Neuronal stem cell (in vitro differentiated cells): ENCODE measurements around the gene SOHLH1.

Experiments
- DNase-seq: peaks from one replicate; pipeline ENCODE4 v3.0.0-alpha.2; 2013; ENCODE audit warnings: low spot score
- H2AFZ ChIP-seq: one replicate; pipeline ENCODE4 v1.6.1; 2013; ENCODE audit warnings: mild to moderate bottlenecking, low read length, inconsistent platforms
- H2AK5ac ChIP-seq: 2 replicates; pipeline ENCODE4 v1.6.1; 2013; ENCODE audit warnings: low read depth, mild to moderate bottlenecking, inconsistent platforms, low read length, moderate library complexity, mixed read lengths
- H2BK120ac ChIP-seq: 2 replicates; pipeline ENCODE4 v1.6.1; 2013; ENCODE audit warnings: low read depth, mild to moderate bottlenecking, inconsistent platforms, low read length, moderate library complexity, mixed read lengths
- H2BK12ac ChIP-seq: one replicate; pipeline ENCODE4 v1.6.1; 2013; ENCODE audit warnings: low read length, inconsistent platforms
- H2BK15ac ChIP-seq: 2 replicates; pipeline ENCODE4 v1.6.1; 2013; ENCODE audit warnings: mild to moderate bottlenecking, low read length, inconsistent platforms, mixed read lengths
- H2BK5ac ChIP-seq: one replicate; pipeline ENCODE4 v1.6.1; 2013; ENCODE audit warnings: inconsistent platforms, mild to moderate bottlenecking, low read length, moderate library complexity
- H3K14ac ChIP-seq: one replicate; pipeline ENCODE4 v1.6.1; 2013; ENCODE audit warnings: low read length, inconsistent platforms
- H3K18ac ChIP-seq: 2 replicates; pipeline ENCODE4 v1.6.1; 2013; ENCODE audit warnings: low read length, inconsistent platforms
- H3K23ac ChIP-seq: 2 replicates; pipeline ENCODE4 v1.6.1; 2013; ENCODE audit warnings: low read depth, mild to moderate bottlenecking, mixed read lengths, low read length, inconsistent platforms; ENCODE audit not compliant: poor library complexity
- H3K27ac ChIP-seq: replicated peaks from 3 replicates; pipeline ENCODE4 v1.5.1; 2013; ENCODE audit warnings: low read length, inconsistent platforms
- H3K27me3 ChIP-seq, 3 experiments: 2 replicates each; pipeline ENCODE4 v1.6.1; 2013; ENCODE audit warnings: low read length in 3 of 3, mild to moderate bottlenecking in 2 of 3, inconsistent platforms in 1 of 3, low read depth in 1 of 3, mixed read lengths in 1 of 3, moderate library complexity in 1 of 3; ENCODE audit not compliant: control insufficient read depth in 3 of 3, insufficient read depth in 3 of 3
- H3K36me3 ChIP-seq, 2 donors: replicated peaks in 1 of 2; 2 replicates each; pipeline ENCODE4 v1.6.1; 2013; ENCODE audit warnings: low read length in 2 of 2; ENCODE audit not compliant: control insufficient read depth in 2 of 2, insufficient read depth in 2 of 2
- H3K4ac ChIP-seq: 2 replicates; pipeline ENCODE4 v1.6.1; 2013; ENCODE audit warnings: inconsistent platforms, mild to moderate bottlenecking, low read length, moderate library complexity
- H3K4me1 ChIP-seq, 2 donors: 1 replicate in 1 of 2; 2 replicates in 1 of 2; pipeline ENCODE4 v1.6.1; 2013; ENCODE audit warnings: low read length in 2 of 2, low read depth in 1 of 2; ENCODE audit not compliant: control insufficient read depth in 2 of 2, insufficient read depth in 1 of 2
- H3K4me2 ChIP-seq: one replicate; pipeline ENCODE4 v1.6.1; 2013; ENCODE audit warnings: mild to moderate bottlenecking, low read length, inconsistent platforms; ENCODE audit not compliant: insufficient read depth, poor library complexity, severe bottlenecking
- H3K4me3 ChIP-seq, 2 donors: 2 replicates each; pipeline ENCODE4 v1.5.1; 2013; ENCODE audit warnings: low read length in 2 of 2, mild to moderate bottlenecking in 2 of 2, inconsistent platforms in 1 of 2, moderate library complexity in 1 of 2
- H3K79me1 ChIP-seq: one replicate; pipeline ENCODE4 v1.6.1; 2013; ENCODE audit warnings: low read depth, mild to moderate bottlenecking, inconsistent platforms, low read length, moderate library complexity
- H3K9ac ChIP-seq: one replicate; pipeline ENCODE4 v1.6.1; 2013; ENCODE audit warnings: mild to moderate bottlenecking, low read depth, low read length, inconsistent platforms; ENCODE audit not compliant: poor library complexity
- H3K9me3 ChIP-seq, 2 donors: replicated peaks in 1 of 2; 2 replicates each; pipeline versions ENCODE3 to v1.6.1; 2013; ENCODE audit warnings: low read length in 2 of 2, mild to moderate bottlenecking in 2 of 2, inconsistent platforms in 1 of 2, low read depth in 1 of 2, mixed read lengths in 1 of 2, moderate library complexity in 1 of 2; ENCODE audit not compliant: control insufficient read depth in 2 of 2, insufficient read depth in 1 of 2
- H4K8ac ChIP-seq: one replicate; pipeline ENCODE4 v1.6.1; 2013; ENCODE audit warnings: low read depth, mild to moderate bottlenecking, inconsistent platforms, low read length, moderate library complexity
- H4K91ac ChIP-seq: one replicate; pipeline ENCODE4 v1.6.1; 2013; ENCODE audit warnings: low read length, low read depth, mild to moderate bottlenecking, inconsistent platforms; ENCODE audit not compliant: poor library complexity
- WGBS, 2 donors: extraction: QIAGEN DNeasy Blood & Tissue Kit; methylation state at CpG; one replicate each; pipeline ENCODE4 v1.1.7; 2013; ENCODE audit warnings: missing lambda C conversion rate in 2 of 2, mixed read lengths in 1 of 2; ENCODE audit not compliant: insufficient read length in 2 of 2, insufficient replicate concordance in 1 of 2; ENCODE audit errors: extremely low coverage in 2 of 2; 5-methylcytosine and 5-hydroxymethylcytosine counted together

SOHLH1 gene

DNA sequence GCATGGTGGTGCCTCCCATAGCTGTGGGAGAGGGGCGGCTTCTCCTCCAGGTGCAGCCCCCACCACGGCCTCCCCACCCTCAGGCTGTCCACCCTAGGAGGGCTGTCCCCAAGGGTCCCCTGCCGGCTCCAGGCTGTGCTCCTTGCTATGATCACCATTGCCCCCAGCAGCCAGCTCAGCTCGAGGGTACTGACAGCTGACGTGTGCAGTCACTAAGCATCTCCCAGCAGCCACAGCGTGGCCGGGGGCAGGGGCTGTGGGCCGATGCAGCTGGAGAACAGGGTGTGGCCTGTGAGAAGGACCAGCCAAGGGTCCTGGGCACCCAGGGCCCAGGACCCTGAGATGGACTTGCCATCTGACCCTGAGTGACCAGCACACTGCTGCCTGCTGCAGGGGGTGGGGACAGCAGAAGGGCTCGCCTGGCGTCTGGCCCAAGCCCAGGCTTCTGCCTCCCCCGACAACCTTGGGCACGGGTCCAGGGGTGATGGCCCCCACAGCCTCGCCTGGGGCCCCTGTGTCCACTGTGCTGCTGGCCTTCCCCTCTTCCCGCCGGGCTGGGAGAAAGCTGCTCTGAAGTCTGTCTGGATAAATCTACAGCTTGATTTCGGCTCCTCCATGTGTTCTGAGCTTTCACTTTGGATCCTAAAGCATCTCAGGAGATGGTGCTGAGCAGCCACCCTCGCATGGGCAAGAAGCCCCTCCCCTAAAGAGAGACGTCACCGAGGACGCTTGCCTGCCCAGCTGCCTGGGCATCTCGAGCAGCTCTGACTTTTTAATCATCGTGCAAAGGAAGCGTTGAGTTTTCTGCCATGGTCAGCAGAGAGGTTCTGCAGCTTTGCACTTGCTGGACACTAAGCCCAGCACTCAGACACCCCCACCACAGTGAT lies 8.2 kb upstream of the SOHLH1 start:
- H3K79me1 ChIP-seq = peaks cover 1% of the 10 kb centered on the region
- no peak overlapping the region for H4K8ac ChIP-seq
- no peak overlapping the region for H2BK15ac ChIP-seq
- H3K18ac ChIP-seq = peak overlapping the region; percentile 49
- H3K4me2 ChIP-seq = no peak overlapping the region
- H3K36me3 ChIP-seq = no peaks in the 10 kb centered on the region
- H3K27me3 ChIP-seq = peaks cover 0 to 96% (median 7%) of the 10 kb centered on the region in 3 experiments
- H3K23ac ChIP-seq = no peak overlapping the region
- H2BK5ac ChIP-seq = no peak overlapping the region
- no peak overlapping the region for H2AK5ac ChIP-seq
- no peak overlapping the region for H3K4ac ChIP-seq
- no peak overlapping the region for H2BK12ac ChIP-seq
- H2AFZ ChIP-seq = no peak overlapping the region
- no peaks in the 10 kb centered on the region for H3K4me1 ChIP-seq
- DNase-seq = no peak
- WGBS, 2 donors = no CpG with 5 or more reads among the region's 23 CpGs
- no peak overlapping the region for H3K4me3 ChIP-seq
- H3K27ac ChIP-seq = no peak overlapping the region
- H3K14ac ChIP-seq = no peak overlapping the region
- H3K9me3 ChIP-seq = no peaks in the 10 kb centered on the region
- H3K9ac ChIP-seq = no peak overlapping the region
- no peak overlapping the region for H4K91ac ChIP-seq
- H2BK120ac ChIP-seq = no peak overlapping the region

DNA sequence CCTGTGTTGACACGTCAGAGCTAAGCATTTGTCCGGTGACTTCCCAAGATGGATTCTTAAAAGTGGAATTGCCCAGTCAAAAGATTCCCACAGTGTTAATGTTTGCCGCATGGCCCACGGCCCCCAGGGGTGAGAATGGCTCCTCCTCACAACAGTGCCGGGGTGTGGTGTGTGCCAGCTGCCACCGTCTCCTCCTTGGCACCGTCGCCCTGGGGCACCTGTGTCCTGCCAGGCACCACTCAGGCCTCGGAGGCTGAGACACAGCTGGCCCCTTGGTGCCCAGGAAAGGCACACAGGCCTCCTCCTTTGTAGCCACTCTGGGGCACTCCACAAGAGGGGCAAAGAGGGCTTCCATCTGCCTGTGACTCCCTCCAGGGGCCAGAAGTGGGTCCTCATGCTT lies 7.0 kb upstream of the SOHLH1 start:
- H3K79me1 ChIP-seq = peaks cover 1% of the 10 kb centered on the region
- peak overlapping the region; percentile 62 for H2AK5ac ChIP-seq
- H3K4ac ChIP-seq = no peak overlapping the region
- WGBS, 2 donors = no CpG with 5 or more reads among the region's 9 CpGs
- H4K91ac ChIP-seq = no peak overlapping the region
- H3K23ac ChIP-seq = no peak overlapping the region
- no peak overlapping the region for H2AFZ ChIP-seq
- no peak overlapping the region for H2BK5ac ChIP-seq
- H3K4me1 ChIP-seq = no peaks in the 10 kb centered on the region
- no peaks in the 10 kb centered on the region for H3K36me3 ChIP-seq
- H3K9ac ChIP-seq = peak overlapping the region; percentile 18
- no peak overlapping the region for H2BK120ac ChIP-seq
- H3K9me3 ChIP-seq = no peaks in the 10 kb centered on the region
- no peak overlapping the region for H3K4me3 ChIP-seq
- H2BK12ac ChIP-seq = no peak overlapping the region
- DNase-seq = no peak
- no peak overlapping the region for H3K27ac ChIP-seq
- H4K8ac ChIP-seq = no peak overlapping the region
- no peak overlapping the region for H3K4me2 ChIP-seq
- H3K18ac ChIP-seq = no peak overlapping the region
- H3K14ac ChIP-seq = peak overlapping the region; percentile 63
- peaks cover 0 to 91% (median 11%) of the 10 kb centered on the region in 3 experiments for H3K27me3 ChIP-seq
- no peak overlapping the region for H2BK15ac ChIP-seq

DNA sequence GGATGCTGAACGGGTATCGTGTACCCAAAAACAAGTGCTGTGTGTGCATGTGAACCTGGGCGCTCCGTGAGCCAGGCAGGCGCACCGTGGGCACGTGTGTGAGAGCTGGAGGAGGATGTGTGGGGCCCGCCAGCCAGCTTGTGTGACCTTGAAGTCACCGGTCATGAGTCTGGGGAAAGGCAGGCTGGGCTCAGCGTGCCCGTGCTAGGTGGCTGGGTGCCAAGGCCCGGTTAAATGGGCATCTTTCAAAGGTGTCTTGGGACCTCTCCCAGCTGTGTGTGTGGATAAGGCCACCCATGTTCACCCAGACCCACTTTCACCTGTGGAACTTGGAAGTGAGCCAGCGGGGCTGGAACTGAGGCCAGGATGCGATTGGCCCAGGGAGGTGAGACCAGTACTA lies 6.1 kb upstream of the SOHLH1 start:
- H3K27ac ChIP-seq = no peak overlapping the region
- peak overlapping the region; percentile 64 for H3K18ac ChIP-seq
- no peak overlapping the region for H2AFZ ChIP-seq
- no peak overlapping the region for H3K9ac ChIP-seq
- H3K14ac ChIP-seq = peak overlapping the region; percentile 56
- no peak overlapping the region for H2BK120ac ChIP-seq
- peak overlapping the region; percentile 73 for H3K23ac ChIP-seq
- H3K9me3 ChIP-seq = no peaks in the 10 kb centered on the region
- peak overlapping the region; percentile 58 for H2BK15ac ChIP-seq
- no peak overlapping the region for H3K4ac ChIP-seq
- H3K36me3 ChIP-seq = no peaks in the 10 kb centered on the region
- H3K4me1 ChIP-seq = no peaks in the 10 kb centered on the region
- no peak for DNase-seq
- H3K4me3 ChIP-seq = no peak overlapping the region
- no peak overlapping the region for H2BK12ac ChIP-seq
- H2BK5ac ChIP-seq = no peak overlapping the region
- WGBS, 2 donors = no CpG with 5 or more reads among the region's 14 CpGs
- H3K4me2 ChIP-seq = no peak overlapping the region
- H3K79me1 ChIP-seq = peaks cover 1% of the 10 kb centered on the region
- peaks cover 0 to 84% (median 11%) of the 10 kb centered on the region in 3 experiments for H3K27me3 ChIP-seq
- no peak overlapping the region for H4K91ac ChIP-seq
- peak overlapping the region; percentile 63 for H2AK5ac ChIP-seq
- H4K8ac ChIP-seq = no peak overlapping the region

DNA sequence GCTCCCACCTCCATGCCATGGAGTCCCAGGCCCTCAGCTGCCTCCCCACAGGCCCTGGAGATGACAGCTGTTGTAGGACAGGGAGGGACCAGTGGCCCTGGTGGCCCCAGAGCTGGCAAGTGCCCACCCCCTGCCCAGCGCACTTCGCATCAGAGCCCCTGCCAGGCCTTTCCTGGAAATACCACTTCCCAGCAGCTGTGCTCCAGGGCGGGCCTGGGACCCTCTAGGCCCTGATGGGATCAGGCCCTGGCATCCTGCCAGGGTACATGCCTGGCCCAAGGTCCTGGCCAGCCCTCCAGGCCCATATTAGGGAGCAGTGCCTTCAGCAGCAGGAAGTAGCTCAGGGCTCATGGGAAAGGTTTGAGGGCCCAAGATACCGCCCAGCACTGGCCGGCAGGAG lies 5.2 kb upstream of the SOHLH1 start:
- H3K27me3 ChIP-seq = peaks cover 0 to 76% (median 11%) of the 10 kb centered on the region in 3 experiments
- no peak overlapping the region for H4K8ac ChIP-seq
- no peak overlapping the region for H2BK15ac ChIP-seq
- no peak overlapping the region for H2AFZ ChIP-seq
- H3K23ac ChIP-seq = peak overlapping the region; percentile 40
- peaks cover 1% of the 10 kb centered on the region for H3K79me1 ChIP-seq
- H4K91ac ChIP-seq = no peak overlapping the region
- peak overlapping the region; percentile 54 for H2BK12ac ChIP-seq
- no CpG with 5 or more reads among the region's 5 CpGs for WGBS, 2 donors
- no peak overlapping the region for H3K4me3 ChIP-seq
- H3K36me3 ChIP-seq = no peaks in the 10 kb centered on the region
- DNase-seq = no peak
- peak overlapping the region; percentile 43 for H2AK5ac ChIP-seq
- no peak overlapping the region for H3K27ac ChIP-seq
- no peak overlapping the region for H3K4ac ChIP-seq
- no peaks in the 10 kb centered on the region for H3K9me3 ChIP-seq
- no peak overlapping the region for H3K14ac ChIP-seq
- H3K18ac ChIP-seq = no peak overlapping the region
- H2BK5ac ChIP-seq = no peak overlapping the region
- no peak overlapping the region for H3K4me2 ChIP-seq
- no peak overlapping the region for H3K9ac ChIP-seq
- no peaks in the 10 kb centered on the region for H3K4me1 ChIP-seq
- H2BK120ac ChIP-seq = no peak overlapping the region
